ENCODE measurements around the gene TYROBP.

DNA sequence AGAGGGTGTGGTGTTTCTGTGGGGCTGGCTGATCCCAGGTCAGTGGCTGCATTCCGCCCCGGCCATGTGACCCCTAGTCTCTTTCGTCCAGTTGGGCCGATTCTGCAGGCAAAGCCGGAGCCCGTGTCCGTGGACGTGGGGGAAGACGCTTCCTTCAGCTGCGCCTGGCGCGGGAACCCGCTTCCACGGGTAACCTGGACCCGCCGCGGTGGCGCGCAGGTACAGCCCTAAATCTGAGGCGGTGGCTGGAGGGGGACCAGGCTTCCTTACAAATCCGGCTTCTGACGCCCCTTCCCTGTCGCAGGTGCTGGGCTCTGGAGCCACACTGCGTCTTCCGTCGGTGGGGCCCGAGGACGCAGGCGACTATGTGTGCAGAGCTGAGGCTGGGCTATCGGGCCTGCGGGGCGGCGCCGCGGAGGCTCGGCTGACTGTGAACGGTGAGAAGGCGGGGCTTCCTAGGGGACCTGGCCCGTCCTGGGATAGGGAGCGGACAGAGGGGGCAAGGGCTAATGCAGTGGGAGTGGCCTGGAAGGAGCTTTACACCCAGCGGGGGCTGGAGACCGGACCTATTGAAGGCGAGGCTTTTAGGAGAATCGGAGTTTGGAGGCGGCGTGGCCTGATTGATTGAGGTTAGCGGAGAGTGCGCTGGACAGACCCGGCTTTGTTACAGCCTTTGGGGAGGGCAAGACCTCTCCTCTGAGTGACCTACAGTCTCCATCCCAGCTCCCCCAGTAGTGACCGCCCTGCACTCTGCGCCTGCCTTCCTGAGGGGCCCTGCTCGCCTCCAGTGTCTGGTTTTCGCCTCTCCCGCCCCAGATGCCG is 47.1 kb downstream of the TYROBP start:
- TF ChIP-seq, protein P1, sequence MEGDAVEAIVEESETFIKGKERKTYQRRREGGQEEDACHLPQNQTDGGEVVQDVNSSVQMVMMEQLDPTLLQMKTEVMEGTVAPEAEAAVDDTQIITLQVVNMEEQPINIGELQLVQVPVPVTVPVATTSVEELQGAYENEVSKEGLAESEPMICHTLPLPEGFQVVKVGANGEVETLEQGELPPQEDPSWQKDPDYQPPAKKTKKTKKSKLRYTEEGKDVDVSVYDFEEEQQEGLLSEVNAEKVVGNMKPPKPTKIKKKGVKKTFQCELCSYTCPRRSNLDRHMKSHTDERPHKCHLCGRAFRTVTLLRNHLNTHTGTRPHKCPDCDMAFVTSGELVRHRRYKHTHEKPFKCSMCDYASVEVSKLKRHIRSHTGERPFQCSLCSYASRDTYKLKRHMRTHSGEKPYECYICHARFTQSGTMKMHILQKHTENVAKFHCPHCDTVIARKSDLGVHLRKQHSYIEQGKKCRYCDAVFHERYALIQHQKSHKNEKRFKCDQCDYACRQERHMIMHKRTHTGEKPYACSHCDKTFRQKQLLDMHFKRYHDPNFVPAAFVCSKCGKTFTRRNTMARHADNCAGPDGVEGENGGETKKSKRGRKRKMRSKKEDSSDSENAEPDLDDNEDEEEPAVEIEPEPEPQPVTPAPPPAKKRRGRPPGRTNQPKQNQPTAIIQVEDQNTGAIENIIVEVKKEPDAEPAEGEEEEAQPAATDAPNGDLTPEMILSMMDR (IDR thresholded peaks at IDR 0.05), result no peak
- TF ChIP-seq EP300 (IDR thresholded peaks at IDR 0.05) (no peak), POLR2A (IDR thresholded peaks at IDR 0.05) (no peak)
